22Rv1 (cell line): ENCODE results near the gene PXK.
A peak's percentile ranks its signal among the peaks of the same experiment; 100 is the strongest.

Experiments used
- H3K27ac ChIP-seq: fragments of 450-650 bp; 2 replicates; pipeline ENCODE4 v1.5.1; 2017
- CTCF ChIP-seq: fragments of 450-650 bp; IDR thresholded peaks from 2 replicates; pipeline ENCODE4 v1.5.1; 2017; ENCODE audit warnings: mild to moderate bottlenecking
- ZFX ChIP-seq: fragments of 450-650 bp; IDR thresholded peaks from 2 replicates; pipeline ENCODE4 v1.6.1; 2017; ENCODE audit warnings: antibody characterized with exemption, borderline replicate concordance

Gene PXK

GRCh38 chr3:58419780-58420507 lies 87.3 kb downstream of the PXK start:
- H3K27ac ChIP-seq = peak overlapping the region; percentile 6; the same call in 1 of the 2 replicates
- TF ChIP-seq CTCF (no peak), ZFX (no peak)

GRCh38 chr3:58421004-58421403 lies 88.3 kb downstream of the PXK start:
- H3K27ac ChIP-seq = no peak overlapping the region
- TF ChIP-seq CTCF = no peak
- no peak for TF ChIP-seq ZFX

GRCh38 chr3:58422756-58423325 lies 90.1 kb downstream of the PXK start:
- no peak for TF ChIP-seq CTCF
- H3K27ac ChIP-seq = no peak overlapping the region

- TF ChIP-seq CTCF = no peak
- no peak for TF ChIP-seq ZFX
- H3K27ac ChIP-seq = no peak overlapping the region
Measured at GRCh38 chr3:58424613-58425012, 91.9 kb downstream of the PXK start.

- TF ChIP-seq ZFX (no peak), CTCF (no peak)
- H3K27ac ChIP-seq = no peak overlapping the region
Measured at GRCh38 chr3:58425782-58426181, 93.1 kb downstream of the PXK start.

GRCh38 chr3:58427661-58428361 lies 95.1 kb downstream of the PXK start:
- no peak overlapping the region for H3K27ac ChIP-seq
- TF ChIP-seq CTCF (no peak), ZFX (no peak)

GRCh38 chr3:58429657-58430056 lies 97.0 kb downstream of the PXK start:
- TF ChIP-seq CTCF = no peak
- no peak for TF ChIP-seq ZFX
- no peak overlapping the region for H3K27ac ChIP-seq
